HG03066 (cell line): Measurements from ENCODE around the gene GNGT1.

Experiments
- ATAC-seq: cut with Tn5 transposase; IDR thresholded peaks from one replicate; pipeline ENCODE4 v1.9.1; 2021; ENCODE audit warnings: low read depth; ENCODE audit not compliant: unreplicated experiment

The GNGT1 gene

DNA sequence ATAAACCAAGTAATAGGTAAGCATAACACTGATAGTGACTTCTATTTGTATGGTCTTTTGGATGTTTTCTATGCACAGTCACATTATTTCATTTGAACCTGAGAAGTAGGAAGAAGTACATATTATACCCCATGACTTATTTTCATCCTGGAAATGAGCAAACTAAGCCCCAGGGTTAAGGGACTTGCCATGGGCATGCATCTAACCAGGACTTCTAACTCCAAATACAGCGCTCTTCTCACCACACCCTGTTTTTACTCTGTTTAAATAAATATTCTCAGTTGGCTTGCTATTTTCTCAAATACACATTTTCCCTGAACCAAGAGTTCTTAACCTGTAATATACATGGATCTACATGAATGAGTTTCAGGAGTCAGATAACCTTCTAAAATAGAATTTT lies 31.5 kb downstream of the GNGT1 start:
- ATAC-seq = no peak

DNA sequence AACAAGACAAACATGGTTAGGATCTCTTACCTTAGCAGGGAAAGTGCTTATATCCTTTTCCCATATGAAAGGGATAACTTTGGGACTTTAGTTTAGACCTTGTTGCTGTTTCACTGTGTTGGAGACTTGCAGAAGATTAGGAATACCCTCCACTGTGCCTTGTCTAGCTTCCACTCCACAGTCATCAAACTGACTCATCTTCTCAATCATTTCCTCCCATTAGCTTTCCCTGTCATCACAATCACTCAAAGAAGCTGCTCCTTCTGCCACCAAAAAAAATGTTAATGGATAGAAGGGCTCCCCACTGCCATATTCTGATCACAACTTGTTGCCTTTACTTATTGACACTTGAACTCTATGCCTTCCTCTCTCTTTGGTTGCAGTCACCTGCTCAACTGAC lies 31.9 kb downstream of the GNGT1 start:
- no peak for ATAC-seq

DNA sequence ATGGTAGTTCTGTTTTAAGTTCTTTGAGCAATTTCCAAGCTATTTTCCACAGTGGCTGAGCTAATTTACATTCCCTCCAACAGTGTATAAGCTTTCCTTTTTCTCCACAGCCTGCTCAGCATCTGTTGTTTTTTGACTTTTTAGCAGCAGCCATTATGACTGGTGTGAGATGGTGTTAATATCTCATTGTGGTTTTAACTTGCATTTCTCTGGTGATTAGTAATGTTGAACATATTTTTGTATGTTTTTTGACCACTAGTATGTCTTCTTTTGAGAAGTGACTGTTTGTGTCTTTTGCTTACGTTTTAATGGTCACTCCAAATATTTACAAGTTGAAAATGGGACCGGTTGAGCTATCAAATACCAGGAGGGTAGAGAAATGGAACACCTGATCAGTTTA lies 35.6 kb downstream of the GNGT1 start:
- no peak for ATAC-seq

DNA sequence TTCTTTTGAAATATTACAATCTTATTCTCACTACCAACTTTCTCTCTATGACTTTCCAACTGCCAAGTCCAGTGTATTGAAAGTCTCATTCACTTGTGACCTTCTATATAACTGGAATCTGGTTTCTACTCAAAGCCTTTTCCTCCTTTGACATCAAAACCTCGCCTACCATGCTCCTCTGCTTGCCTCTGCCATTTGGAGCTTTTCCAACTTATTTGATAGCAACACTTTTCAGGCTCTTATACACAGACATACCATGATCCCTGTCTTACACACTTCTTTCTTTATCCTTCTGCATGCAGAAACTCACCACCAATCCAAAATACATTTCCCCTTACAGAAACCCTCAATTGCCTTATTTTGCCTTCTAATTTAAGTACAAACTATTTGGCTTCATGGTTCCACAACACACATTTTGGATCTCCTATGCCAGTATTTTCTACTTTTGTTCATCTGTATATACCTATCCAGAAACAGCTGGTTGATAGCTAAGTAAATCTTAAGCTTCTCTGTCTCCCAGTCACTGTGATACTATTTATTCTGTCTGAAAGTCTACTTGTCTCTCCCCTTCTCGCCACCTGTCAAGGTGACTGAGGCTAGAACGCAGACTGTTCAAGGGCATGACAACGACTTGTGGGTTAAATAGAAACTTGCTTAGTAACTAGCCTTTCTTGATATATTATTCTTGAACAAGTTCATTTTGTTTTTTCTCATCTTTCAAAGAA lies 37.6 kb downstream of the GNGT1 start:
- no peak for ATAC-seq

DNA sequence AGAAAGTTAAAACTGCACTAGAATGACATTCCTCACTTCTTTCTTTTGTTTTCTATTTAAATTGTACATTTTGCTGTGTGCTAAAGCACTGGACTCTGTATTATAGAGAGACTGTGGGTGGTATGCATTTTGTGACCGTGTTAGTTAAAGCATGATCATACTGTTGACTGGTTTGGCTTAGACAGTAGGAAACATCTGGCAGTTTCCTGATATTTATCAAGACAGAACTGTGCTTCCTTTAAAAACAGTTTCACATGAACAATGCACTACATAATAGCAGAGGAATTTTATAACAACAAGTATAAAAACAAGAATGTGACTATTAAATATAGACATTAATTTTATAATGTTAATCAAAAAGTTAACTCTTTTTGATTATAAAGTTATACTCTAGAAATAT lies 38.3 kb downstream of the GNGT1 start:
- ATAC-seq = no peak

DNA sequence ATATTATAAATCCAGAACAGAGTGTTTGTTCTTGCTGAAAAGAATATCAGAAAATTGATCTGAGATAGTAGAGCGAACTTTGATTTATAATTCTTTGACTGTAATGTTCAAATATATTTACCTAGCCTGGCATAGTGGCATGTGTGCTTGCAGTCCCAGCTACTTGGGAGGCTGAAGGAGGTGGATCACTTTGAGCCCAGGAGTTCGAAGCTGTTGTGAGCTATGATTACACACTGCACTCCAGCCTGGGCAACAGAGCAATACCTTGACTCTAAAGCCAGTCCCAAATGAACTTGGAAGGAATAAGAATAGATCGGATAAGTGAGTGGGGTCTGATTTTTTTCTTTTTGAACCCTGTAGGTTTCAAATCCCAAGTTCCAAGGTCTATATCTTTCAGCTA lies 38.7 kb downstream of the GNGT1 start:
- ATAC-seq = no peak

DNA sequence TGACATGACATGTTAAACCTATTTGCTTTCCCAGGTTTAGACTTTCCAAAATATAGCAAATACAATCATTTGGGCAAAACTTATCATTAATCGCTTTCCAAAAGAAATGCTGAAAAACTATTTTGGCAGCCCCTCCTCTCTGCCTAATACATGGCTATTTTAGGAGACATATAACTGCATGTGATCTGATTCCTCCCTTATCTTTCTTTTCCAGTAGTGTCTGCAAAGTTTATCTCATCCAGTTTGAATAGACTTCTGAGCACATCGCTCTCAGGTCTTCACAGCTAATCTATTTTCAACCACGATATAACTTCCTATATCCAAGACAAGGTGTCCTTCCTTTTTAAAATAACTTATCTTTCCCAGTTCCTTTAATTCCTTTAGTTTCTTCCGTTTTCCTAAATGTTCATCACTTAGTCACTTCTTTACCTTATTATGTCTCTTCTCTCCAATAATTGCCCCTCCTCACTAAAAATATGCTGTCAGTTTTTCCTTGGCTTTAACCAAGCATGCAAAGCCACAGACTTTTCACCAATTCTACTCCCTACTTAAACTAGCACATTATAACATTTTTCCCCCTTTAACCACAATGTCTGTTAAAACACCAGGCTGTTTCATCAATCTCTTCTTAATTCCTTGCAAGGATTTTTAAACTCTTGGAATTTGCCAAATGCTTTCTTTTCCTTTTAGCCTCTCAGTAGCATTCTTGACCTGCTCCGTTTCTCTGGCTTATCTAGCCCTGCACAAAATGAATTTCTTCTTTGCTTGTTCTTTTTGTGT lies 39.6 kb downstream of the GNGT1 start:
- no peak for ATAC-seq

DNA sequence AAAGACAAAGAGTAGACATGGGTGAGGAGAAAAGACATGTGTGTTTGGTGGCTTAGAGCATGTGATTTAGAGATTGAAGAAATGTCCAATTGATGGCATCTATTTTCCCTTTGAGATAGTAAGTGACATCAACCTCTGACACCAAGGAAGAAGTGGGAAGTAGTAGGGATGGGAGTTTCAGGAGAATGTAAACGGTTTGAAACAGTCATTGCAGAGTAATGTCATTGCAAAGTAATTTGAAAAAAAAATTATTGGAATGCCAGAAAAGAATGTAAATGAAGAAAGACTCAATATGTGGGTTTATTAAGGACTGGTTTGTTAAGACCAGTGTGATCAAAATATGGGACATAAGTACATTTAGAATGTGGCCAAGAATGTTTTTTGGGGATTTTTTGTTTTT lies 41.7 kb downstream of the GNGT1 start:
- ATAC-seq = no peak

DNA sequence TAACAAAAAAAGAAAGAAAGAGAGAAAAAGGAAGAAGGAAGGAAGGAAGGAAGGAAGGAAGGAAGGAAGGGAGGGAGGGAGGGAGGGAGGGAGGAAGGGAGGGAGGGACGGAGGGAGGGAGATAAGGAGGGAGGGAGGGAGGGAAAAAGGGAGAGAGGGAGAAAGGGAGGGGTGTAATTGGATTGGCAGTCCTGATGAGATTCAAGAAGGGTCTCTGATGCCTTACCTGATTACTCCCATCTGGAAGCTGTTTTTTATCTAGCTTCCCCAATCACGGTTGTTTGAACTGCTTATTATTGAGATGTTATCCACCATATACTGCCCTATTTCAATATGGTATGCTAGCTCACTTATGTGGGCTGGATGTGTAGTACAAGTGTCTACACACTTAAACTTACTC lies 42.5 kb downstream of the GNGT1 start:
- no peak for ATAC-seq

DNA sequence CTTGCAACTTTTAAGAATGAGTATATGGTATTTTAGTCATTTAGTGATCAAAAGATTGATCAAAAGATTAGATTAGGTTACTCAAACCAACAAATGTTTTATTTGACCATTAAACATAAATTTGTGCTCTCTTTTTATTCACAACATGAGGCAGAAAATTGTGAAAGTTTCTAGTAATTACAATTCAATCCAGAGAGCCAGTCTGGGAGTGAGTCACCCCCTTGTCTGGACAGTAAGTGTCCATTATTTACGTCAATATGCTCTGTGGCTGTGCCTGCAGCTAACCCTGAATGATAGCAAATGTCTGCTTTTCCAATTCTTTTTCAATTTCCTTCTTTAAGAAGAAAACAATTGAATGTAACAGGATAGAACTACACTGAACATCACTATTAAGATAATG lies 43.1 kb downstream of the GNGT1 start:
- ATAC-seq = no peak

DNA sequence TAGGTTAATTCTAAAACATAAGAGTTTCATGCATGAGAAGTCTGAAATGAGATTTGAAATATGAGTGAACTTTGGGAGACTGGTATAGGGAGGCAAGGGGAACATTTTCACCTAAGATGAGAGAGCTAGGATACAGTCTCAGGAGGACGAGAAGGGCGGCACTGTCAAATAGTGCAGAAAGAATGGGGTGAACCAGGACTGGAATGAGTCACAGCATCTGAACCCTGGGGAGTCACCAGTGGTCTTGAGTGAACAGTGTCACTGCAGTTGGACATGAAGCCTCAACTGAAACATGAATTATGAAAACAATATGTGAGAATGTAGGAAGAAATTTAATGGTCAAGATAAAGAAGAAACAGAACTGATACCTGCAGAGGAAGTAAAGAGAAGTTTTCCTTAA lies 48.9 kb downstream of the GNGT1 start:
- ATAC-seq = no peak

DNA sequence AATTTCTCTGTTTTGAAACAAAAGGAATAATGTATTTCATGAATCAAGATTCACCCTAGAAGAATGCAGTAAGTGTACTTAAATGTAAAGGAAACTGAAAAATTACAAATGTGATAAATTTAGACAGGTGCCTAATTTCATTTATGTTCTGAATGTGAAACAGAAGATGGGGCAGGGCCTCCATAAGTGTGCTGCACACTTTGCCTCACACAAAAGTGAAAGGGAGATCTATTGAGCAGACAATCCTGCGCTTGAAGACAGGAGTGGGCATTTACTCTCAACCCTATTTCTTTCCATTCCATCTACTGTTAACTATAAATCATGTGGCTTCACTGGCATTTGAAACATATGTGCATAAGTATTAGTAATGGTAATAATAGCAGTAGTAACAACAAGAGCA lies 51.4 kb downstream of the GNGT1 start:
- peak; percentile 59 for ATAC-seq

DNA sequence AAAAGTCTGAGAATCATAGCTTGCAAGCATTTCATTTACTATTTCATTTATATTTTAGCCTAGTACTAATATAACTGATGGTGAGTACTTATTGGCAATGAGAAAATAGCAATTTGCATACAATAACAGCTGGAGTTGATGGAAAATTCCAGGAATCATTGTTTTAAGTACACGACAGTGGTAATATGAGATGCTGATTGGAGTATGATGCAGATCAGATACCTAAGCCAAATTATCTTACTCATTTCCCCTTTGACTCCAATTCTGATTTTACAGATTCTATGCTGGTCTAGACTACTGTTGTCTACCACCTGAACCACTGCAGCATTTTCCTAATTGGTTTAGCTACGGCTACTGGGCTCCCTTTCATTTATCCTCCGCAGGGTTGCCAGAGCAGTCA lies 51.8 kb downstream of the GNGT1 start:
- no peak for ATAC-seq

DNA sequence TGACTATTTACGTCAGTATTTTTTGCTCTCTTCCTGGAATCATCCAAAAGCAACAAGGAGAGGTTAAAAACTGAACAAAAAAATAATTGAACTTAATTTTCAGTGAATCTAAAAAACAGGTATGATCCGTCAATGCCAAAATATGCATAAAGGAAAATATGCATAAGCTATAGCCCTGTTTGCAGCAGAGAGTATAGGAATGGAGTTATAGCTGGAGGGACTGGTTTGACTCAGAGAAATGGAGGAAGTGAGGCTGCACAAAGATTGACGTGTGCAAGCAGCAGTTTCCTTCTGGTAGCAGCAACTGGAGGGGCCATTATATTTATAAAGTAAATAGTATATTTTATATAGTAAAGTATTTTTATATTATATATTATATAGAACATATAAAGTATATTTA lies 52.3 kb downstream of the GNGT1 start:
- ATAC-seq = no peak
